GM18858 (cell line): Measurements from ENCODE around the gene SLC5A7.

Experiments used
- ATAC-seq: cut with Tn5 transposase; IDR thresholded peaks from one replicate; pipeline ENCODE4 v1.9.1; 2021; ENCODE audit not compliant: unreplicated experiment

The SLC5A7 gene

GRCh38 chr2:107986278-107987217 lies at the start of gene SLC5A7:
Gene SLC5A7 (plus strand): TSS chr2:107986524. CDS start chr2:107988156, 1,632 bp downstream.
- ATAC-seq = no peak

GRCh38 chr2:107961395-107961794 lies 24.9 kb upstream of the SLC5A7 start:
- ATAC-seq = no peak

- ATAC-seq = no peak
Observed at GRCh38 chr2:107964185-107964584, 22.1 kb upstream of the SLC5A7 start.

- no peak for ATAC-seq
Observed at GRCh38 chr2:107984707-107985106, 1.6 kb upstream of the SLC5A7 start.

- no peak for ATAC-seq
Observed at GRCh38 chr2:107988108-107988507, 1.8 kb downstream of the SLC5A7 start.

GRCh38 chr2:107989445-107989844 lies 3.1 kb downstream of the SLC5A7 start:
- ATAC-seq = no peak

- ATAC-seq = no peak
Observed at GRCh38 chr2:107990718-107991117, 4.4 kb downstream of the SLC5A7 start.

- no peak for ATAC-seq
Observed at GRCh38 chr2:107992069-107992468, 5.7 kb downstream of the SLC5A7 start.

- no peak for ATAC-seq
Observed at GRCh38 chr2:107999158-107999557, 12.8 kb downstream of the SLC5A7 start.

GRCh38 chr2:108010912-108011591 lies 24.7 kb downstream of the SLC5A7 start:
- ATAC-seq = no peak

GRCh38 chr2:108013305-108013704 lies 27.0 kb downstream of the SLC5A7 start:
- ATAC-seq = no peak

- no peak for ATAC-seq
Observed at GRCh38 chr2:108022628-108023027, 36.3 kb downstream of the SLC5A7 start.

- no peak for ATAC-seq
Observed at GRCh38 chr2:108023776-108024175, 37.5 kb downstream of the SLC5A7 start.

- no peak for ATAC-seq
Observed at GRCh38 chr2:108026092-108026794, 39.9 kb downstream of the SLC5A7 start.

- no peak for ATAC-seq
Observed at GRCh38 chr2:108029496-108029895, 43.2 kb downstream of the SLC5A7 start.

- no peak for ATAC-seq
Observed at GRCh38 chr2:108029912-108030311, 43.6 kb downstream of the SLC5A7 start.

- ATAC-seq = no peak
Observed at GRCh38 chr2:108031471-108031941, 45.2 kb downstream of the SLC5A7 start.

- no peak for ATAC-seq
Observed at GRCh38 chr2:108034843-108035242, 48.5 kb downstream of the SLC5A7 start.

GRCh38 chr2:108048752-108049151 lies 62.4 kb downstream of the SLC5A7 start:
- ATAC-seq = no peak

GRCh38 chr2:108058576-108059137 lies 72.3 kb downstream of the SLC5A7 start:
- ATAC-seq = no peak

GRCh38 chr2:108061439-108062042 lies 75.2 kb downstream of the SLC5A7 start:
- ATAC-seq = no peak
